Lower leg skin (tissue), 4 donors: ENCODE measurements around the gene THOC5. TPM values are rescaled to one million over a fixed set of nuclear protein-coding genes. Genes with fewer than 3 reads are reported as not detected.
A peak's percentile ranks its signal among the peaks of the same experiment; 100 is the strongest.
"Not testable (repeated sequence)": the region's sequence is repeated elsewhere in the genome, so short reads cannot be mapped to it uniquely, and the experiment has no call there.

Experiments
- DNase-seq, 2 donors: peaks; one replicate each; pipeline ENCODE4 v3.0.0-alpha.2; 2019; ENCODE audit warnings: low spot score in 2 of 2
- H3K4me3 ChIP-seq: fragments of 200-600 bp; sonication (generic); 2 replicates; pipeline ENCODE4 v1.5.1; 2017; ENCODE audit warnings: mild to moderate bottlenecking, low read depth; ENCODE audit not compliant: poor library complexity, severe bottlenecking
- POLR2A ChIP-seq, 2 donors: fragments of 450-650 bp; IDR thresholded peaks; one replicate each; pipeline ENCODE4 v1.6.1; 2016 to 2017; ENCODE audit warnings: antibody characterized with exemption in 2 of 2, mild to moderate bottlenecking in 1 of 2, moderate library complexity in 1 of 2
- WGBS, 2 donors: methylation state at CpG; one replicate each; pipeline ENCODE4 v1.1.5; 2018; 5-methylcytosine and 5-hydroxymethylcytosine counted together
- intact Hi-C: fragments of 100-400 bp; cut with DNase I; formaldehyde crosslinking; loops from one replicate; pipeline ENCODE4 v1.15.0; 2023; ENCODE audit warnings: low total_unique reads
- total RNA-seq, 4 donors: library from RNA; depleted of rRNA; stranded (reverse); fragments of >200 nt; gene quantifications; one replicate each; pipeline ENCODE4 v1.1.0, GENCODE V29; 2016
- TF ChIP-seq, protein P1 (sequence below), 3 donors: fragments of 450-650 bp; IDR thresholded peaks; one replicate each; pipeline ENCODE4 v1.5.1; 2016; ENCODE audit warnings: antibody characterized with exemption in 3 of 3, mild to moderate bottlenecking in 3 of 3, moderate library complexity in 2 of 3

THOC5 gene
- total RNA-seq, 4 donors from 2014 or later = 14.2 to 30.5 (median 23.3) TPM

GRCh38 chr22:29587938-29588699 lies 34.6 kb upstream of the THOC5 start:
- DNase-seq = peak in 1 of 2 donors; percentile 24
- H3K4me3 ChIP-seq = no peak overlapping the region
- TF ChIP-seq POLR2A (IDR thresholded peaks at IDR 0.05) = no peak
- intact Hi-C loops = no loop called here
- 53 to 63% methylated on average over 9 of the region's 9 CpGs for WGBS, 2 donors

DNA sequence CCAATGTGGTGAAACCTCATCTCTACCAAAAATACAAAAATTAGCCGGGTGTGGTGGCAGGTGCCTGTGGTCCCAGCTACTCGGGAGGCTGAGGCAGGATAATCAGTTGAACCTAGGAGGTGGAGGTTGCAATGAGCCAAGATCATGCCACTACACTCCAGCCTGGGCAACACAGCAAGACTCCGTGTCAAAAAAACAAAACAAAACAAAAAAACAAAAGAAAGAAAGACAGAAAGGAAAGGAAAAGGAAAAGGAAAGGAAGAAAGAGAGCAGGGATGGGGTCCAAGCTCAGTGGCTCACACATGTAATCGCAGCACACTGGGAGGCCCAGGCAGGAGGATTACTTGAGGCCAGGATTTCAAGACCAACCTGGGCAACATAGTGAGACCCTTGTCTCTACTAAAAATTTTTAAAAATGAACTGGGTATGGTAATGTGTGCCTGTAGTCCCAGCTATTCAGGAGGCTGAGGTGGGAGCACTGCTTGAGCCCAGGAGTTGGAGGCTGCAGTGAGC lies 32.7 kb upstream of the THOC5 start:
- H3K4me3 ChIP-seq, DNase-seq, intact Hi-C loops: not testable (repeated sequence)
- 86 to 95% methylated on average over 4 of the region's 4 CpGs for WGBS, 2 donors

DNA sequence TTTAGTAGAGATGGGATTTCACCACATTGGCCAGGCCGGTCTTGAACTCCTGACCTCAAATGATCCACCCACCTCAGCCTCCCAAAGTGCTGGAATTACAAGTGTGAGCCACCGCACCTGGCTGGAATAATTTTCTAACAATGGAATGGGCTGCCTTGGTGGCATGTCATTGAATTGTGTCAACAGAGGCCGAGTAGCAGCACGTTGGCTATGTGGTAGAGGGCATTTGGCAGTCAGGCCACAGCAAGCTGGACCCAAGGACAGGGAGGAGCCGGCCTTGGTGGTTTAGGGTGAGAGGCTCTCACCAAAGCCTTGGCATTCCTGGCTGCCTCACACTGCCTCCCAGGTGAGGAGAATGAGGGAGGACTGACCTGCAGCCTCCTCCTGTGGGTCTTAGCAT lies 31.4 kb upstream of the THOC5 start:
- intact Hi-C loops = no loop called here
- TF ChIP-seq POLR2A (IDR thresholded peaks at IDR 0.05) = no peak
- TF ChIP-seq, protein P1, sequence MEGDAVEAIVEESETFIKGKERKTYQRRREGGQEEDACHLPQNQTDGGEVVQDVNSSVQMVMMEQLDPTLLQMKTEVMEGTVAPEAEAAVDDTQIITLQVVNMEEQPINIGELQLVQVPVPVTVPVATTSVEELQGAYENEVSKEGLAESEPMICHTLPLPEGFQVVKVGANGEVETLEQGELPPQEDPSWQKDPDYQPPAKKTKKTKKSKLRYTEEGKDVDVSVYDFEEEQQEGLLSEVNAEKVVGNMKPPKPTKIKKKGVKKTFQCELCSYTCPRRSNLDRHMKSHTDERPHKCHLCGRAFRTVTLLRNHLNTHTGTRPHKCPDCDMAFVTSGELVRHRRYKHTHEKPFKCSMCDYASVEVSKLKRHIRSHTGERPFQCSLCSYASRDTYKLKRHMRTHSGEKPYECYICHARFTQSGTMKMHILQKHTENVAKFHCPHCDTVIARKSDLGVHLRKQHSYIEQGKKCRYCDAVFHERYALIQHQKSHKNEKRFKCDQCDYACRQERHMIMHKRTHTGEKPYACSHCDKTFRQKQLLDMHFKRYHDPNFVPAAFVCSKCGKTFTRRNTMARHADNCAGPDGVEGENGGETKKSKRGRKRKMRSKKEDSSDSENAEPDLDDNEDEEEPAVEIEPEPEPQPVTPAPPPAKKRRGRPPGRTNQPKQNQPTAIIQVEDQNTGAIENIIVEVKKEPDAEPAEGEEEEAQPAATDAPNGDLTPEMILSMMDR (IDR thresholded peaks at IDR 0.05) = no peak
- WGBS, 2 donors = 92 to 100% methylated on average over 5 of the region's 5 CpGs
- no peak for DNase-seq
- H3K4me3 ChIP-seq = no peak overlapping the region

DNA sequence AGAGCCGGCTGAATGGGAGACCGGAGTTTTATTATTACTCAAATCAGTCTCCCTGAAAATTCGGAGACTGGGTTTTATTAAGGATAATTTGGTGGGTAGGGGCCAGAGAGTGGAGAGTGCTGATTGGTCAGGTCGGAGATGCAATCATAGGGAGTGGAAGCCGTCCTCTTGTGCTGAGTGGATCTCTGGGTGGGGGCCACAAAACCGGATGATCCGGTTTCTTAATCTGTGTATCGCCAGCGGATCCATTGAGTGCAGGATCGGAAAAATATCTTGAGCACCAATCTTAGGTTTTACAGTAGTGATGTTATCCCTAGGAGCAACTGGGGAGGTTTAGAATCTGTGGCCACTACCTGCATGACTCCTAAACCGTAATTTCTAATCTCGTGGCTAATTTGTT lies 28.2 kb upstream of the THOC5 start:
- 42 to 46% methylated on average over 12 of the region's 12 CpGs for WGBS, 2 donors
- no peak for TF ChIP-seq POLR2A (IDR thresholded peaks at IDR 0.05)
- TF ChIP-seq, protein P1 (IDR thresholded peaks at IDR 0.05) = no peak
- H3K4me3 ChIP-seq = no peak overlapping the region
- DNase-seq = no peak
- intact Hi-C loops = no loop called here

DNA sequence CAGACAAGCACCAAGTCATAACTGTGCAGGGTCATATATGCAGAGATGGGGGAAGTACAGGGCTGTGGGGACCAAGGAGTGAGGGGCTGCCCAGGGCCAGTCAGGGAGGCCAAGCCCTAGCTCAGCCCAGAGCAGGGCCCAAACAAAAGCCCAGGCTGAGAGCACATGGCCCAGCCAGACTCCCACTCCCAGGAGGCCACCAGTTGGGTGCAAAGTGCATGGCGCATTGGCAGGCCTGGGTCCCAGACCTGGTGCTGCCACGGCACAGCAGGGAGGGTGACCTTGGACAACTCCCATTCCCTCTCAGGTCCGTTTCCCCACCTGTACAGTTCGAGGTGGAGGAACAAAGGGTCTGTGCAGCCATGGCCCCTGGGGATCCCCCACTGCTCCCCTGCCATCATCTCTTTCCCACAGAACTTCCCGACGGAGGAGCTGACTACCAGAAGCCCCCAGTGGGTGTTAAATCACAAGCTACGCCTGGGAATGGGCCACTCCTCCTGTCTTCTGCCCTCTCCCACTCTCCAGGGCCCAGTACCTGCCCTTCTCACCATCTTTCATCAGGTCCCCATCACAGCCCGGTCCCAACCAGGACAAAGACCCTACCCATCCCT lies 26.7 kb upstream of the THOC5 start:
- intact Hi-C loops = no loop called here
- H3K4me3 ChIP-seq = peak overlapping the region; percentile 65
- 31 to 44% methylated on average over 8 of the region's 8 CpGs for WGBS, 2 donors
- TF ChIP-seq, protein P1 (IDR thresholded peaks at IDR 0.05) = no peak
- no peak for TF ChIP-seq POLR2A (IDR thresholded peaks at IDR 0.05)
- DNase-seq = no peak

DNA sequence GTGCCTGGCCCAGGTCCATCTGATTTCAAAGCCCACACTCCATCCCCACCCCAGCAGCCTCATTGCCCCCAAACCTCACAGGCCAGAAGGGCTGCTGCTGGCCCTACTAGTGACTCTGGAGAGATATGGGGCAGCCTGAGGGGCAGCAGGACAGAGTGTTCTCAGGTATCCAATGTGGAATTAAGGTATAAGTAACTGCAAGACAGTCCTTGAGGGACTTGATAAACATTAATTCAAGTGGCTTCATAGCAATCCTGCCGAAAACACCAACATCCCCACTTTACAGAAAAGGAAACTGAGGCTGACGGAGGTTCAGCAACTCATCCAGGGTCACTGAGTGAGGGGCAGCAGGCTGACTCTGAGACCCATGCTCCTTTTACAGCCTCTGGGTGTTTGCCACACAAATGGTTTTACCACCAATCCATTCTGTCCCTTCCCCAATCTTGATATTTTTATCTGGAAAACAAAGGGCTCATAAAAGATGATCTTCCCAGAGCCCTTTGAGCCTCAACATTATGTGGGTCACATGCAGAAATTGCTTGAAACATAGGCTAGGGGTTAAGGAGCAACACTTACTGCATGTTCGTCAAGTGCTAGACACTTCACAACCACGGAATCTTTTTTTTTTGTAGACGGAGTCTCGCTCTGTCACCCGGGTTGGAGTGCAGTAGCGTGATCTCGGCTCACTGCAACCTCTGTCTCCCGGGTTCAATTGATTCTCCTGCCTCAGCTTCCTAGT lies 25.1 kb upstream of the THOC5 start:
- intact Hi-C loops = no loop called here
- DNase-seq = no peak
- 83 to 87% methylated on average over 10 of the region's 10 CpGs for WGBS, 2 donors
- TF ChIP-seq, protein P1 (IDR thresholded peaks at IDR 0.05) = no peak
- no peak for TF ChIP-seq POLR2A (IDR thresholded peaks at IDR 0.05)
- H3K4me3 ChIP-seq = no peak overlapping the region
